ENCODE measurements around the gene CDKAL1. TPM values are rescaled to one million over a fixed set of nuclear protein-coding genes. Genes with fewer than 3 reads are reported as not detected.

The CDKAL1 gene
- total RNA-seq, 2 experiments from 2014 or later, result 20.4 TPM

- Mint-ChIP-seq H3K36me3 (ENCODE audit: low read depth) (peaks cover 45% of the 10 kb centered on the region), H3K27ac (no peak overlapping the region), H3K4me3 (no peak overlapping the region), H3K9me3 (peaks cover 11% of the 10 kb centered on the region), H3K27me3 (ENCODE audit: low read depth) (no peaks in the 10 kb centered on the region), H3K4me1 (ENCODE audit: low read depth) (no peaks in the 10 kb centered on the region)
- intact Hi-C loops (cut with micrococcal nuclease), result no loop called here
- no peak for DNase-seq
- CTCF ChIA-PET, result interaction anchor here (0.6 kb wide), 1 partner anchor 90 kb away, joined by 4 read pairs; no protein-coding TSS in a partner anchor
Measured at GRCh38 chr6:20900389-20901160, 366.3 kb downstream of the CDKAL1 start.

GRCh38 chr6:20905377-20905776 is 371.1 kb downstream of the CDKAL1 start:
- CTCF ChIA-PET, result interaction anchor here (0.6 kb wide), 2 partner anchors 213 to 219 kb away, joined by 3 read pairs; no protein-coding TSS in a partner anchor
- no peak for DNase-seq
- Mint-ChIP-seq H3K36me3 (ENCODE audit: low read depth) (peaks cover 39% of the 10 kb centered on the region), H3K4me1 (ENCODE audit: low read depth) (no peaks in the 10 kb centered on the region), H3K27ac (no peak overlapping the region), H3K4me3 (no peak overlapping the region), H3K27me3 (ENCODE audit: low read depth) (no peaks in the 10 kb centered on the region), H3K9me3 (peaks cover 11% of the 10 kb centered on the region)
- intact Hi-C loops (cut with micrococcal nuclease), result no loop called here

GRCh38 chr6:20906945-20907344 is 372.7 kb downstream of the CDKAL1 start:
- no peak overlapping the region for H3K27ac Mint-ChIP-seq
- intact Hi-C loops (cut with micrococcal nuclease), result no loop called here
- H3K4me3 Mint-ChIP-seq, result no peak overlapping the region
- CTCF ChIA-PET, result no interaction called here
- H3K27me3 Mint-ChIP-seq (ENCODE audit: low read depth), result no peaks in the 10 kb centered on the region
- peaks cover 41% of the 10 kb centered on the region for H3K36me3 Mint-ChIP-seq (ENCODE audit: low read depth)
- peaks cover 11% of the 10 kb centered on the region for H3K9me3 Mint-ChIP-seq
- DNase-seq, result no peak
- no peaks in the 10 kb centered on the region for H3K4me1 Mint-ChIP-seq (ENCODE audit: low read depth)

GRCh38 chr6:20907486-20908071 is 373.3 kb downstream of the CDKAL1 start:
- Mint-ChIP-seq H3K27ac (no peak overlapping the region), H3K4me1 (ENCODE audit: low read depth) (no peaks in the 10 kb centered on the region), H3K9me3 (peaks cover 11% of the 10 kb centered on the region), H3K4me3 (no peak overlapping the region), H3K27me3 (ENCODE audit: low read depth) (no peaks in the 10 kb centered on the region), H3K36me3 (ENCODE audit: low read depth) (peaks cover 41% of the 10 kb centered on the region)
- intact Hi-C loops (cut with micrococcal nuclease), result no loop called here
- CTCF ChIA-PET, result no interaction called here
- no peak for DNase-seq

- Mint-ChIP-seq H3K9me3 (peaks cover 15% of the 10 kb centered on the region), H3K4me1 (ENCODE audit: low read depth) (no peaks in the 10 kb centered on the region), H3K27ac (no peak overlapping the region), H3K4me3 (no peak overlapping the region), H3K36me3 (ENCODE audit: low read depth) (peaks cover 38% of the 10 kb centered on the region), H3K27me3 (ENCODE audit: low read depth) (no peaks in the 10 kb centered on the region)
- intact Hi-C loops (cut with micrococcal nuclease), result no loop called here
- CTCF ChIA-PET, result no interaction called here
- DNase-seq, result no peak
Measured at GRCh38 chr6:20909621-20910020, 375.4 kb downstream of the CDKAL1 start.

- H3K9me3 Mint-ChIP-seq, result peaks cover 30% of the 10 kb centered on the region
- CTCF ChIA-PET, result no interaction called here
- H3K27ac Mint-ChIP-seq, result no peak overlapping the region
- no peaks in the 10 kb centered on the region for H3K27me3 Mint-ChIP-seq (ENCODE audit: low read depth)
- H3K4me3 Mint-ChIP-seq, result no peak overlapping the region
- peaks cover 5% of the 10 kb centered on the region for H3K4me1 Mint-ChIP-seq (ENCODE audit: low read depth)
- intact Hi-C loops (cut with micrococcal nuclease), result no loop called here
- peaks cover 41% of the 10 kb centered on the region for H3K36me3 Mint-ChIP-seq (ENCODE audit: low read depth)
- no peak for DNase-seq
Measured at GRCh38 chr6:20911712-20912111, 377.5 kb downstream of the CDKAL1 start.

- Mint-ChIP-seq H3K27me3 (ENCODE audit: low read depth) (no peaks in the 10 kb centered on the region), H3K4me3 (no peak overlapping the region), H3K36me3 (ENCODE audit: low read depth) (peaks cover 37% of the 10 kb centered on the region), H3K4me1 (ENCODE audit: low read depth) (peaks cover 21% of the 10 kb centered on the region), H3K27ac (no peak overlapping the region), H3K9me3 (peaks cover 30% of the 10 kb centered on the region)
- intact Hi-C loops (cut with micrococcal nuclease), result no loop called here
- CTCF ChIA-PET, result no interaction called here
- DNase-seq, result no peak
Measured at GRCh38 chr6:20915156-20915555, 380.9 kb downstream of the CDKAL1 start.

GRCh38 chr6:20915626-20916025 is 381.4 kb downstream of the CDKAL1 start:
- intact Hi-C loops (cut with micrococcal nuclease), result no loop called here
- Mint-ChIP-seq H3K27me3 (ENCODE audit: low read depth) (no peaks in the 10 kb centered on the region), H3K9me3 (peaks cover 30% of the 10 kb centered on the region), H3K36me3 (ENCODE audit: low read depth) (peaks cover 37% of the 10 kb centered on the region), H3K4me1 (ENCODE audit: low read depth) (peaks cover 21% of the 10 kb centered on the region), H3K4me3 (no peak overlapping the region), H3K27ac (no peak overlapping the region)
- CTCF ChIA-PET, result no interaction called here
- no peak for DNase-seq

GRCh38 chr6:20916086-20916485 is 381.8 kb downstream of the CDKAL1 start:
- intact Hi-C loops (cut with micrococcal nuclease), result no loop called here
- CTCF ChIA-PET, result no interaction called here
- DNase-seq, result no peak
- no peaks in the 10 kb centered on the region for H3K27me3 Mint-ChIP-seq (ENCODE audit: low read depth)
- peaks cover 21% of the 10 kb centered on the region for H3K4me1 Mint-ChIP-seq (ENCODE audit: low read depth)
- no peak overlapping the region for H3K27ac Mint-ChIP-seq
- H3K4me3 Mint-ChIP-seq, result no peak overlapping the region
- H3K9me3 Mint-ChIP-seq, result peaks cover 30% of the 10 kb centered on the region
- peaks cover 37% of the 10 kb centered on the region for H3K36me3 Mint-ChIP-seq (ENCODE audit: low read depth)

- Mint-ChIP-seq H3K27ac (no peak overlapping the region), H3K4me1 (ENCODE audit: low read depth) (peaks cover 25% of the 10 kb centered on the region), H3K27me3 (ENCODE audit: low read depth) (no peaks in the 10 kb centered on the region), H3K36me3 (ENCODE audit: low read depth) (peaks cover 30% of the 10 kb centered on the region), H3K9me3 (peaks cover 19% of the 10 kb centered on the region), H3K4me3 (no peak overlapping the region)
- CTCF ChIA-PET, result no interaction called here
- intact Hi-C loops (cut with micrococcal nuclease), result no loop called here
- no peak for DNase-seq
Measured at GRCh38 chr6:20918868-20919267, 384.6 kb downstream of the CDKAL1 start.

GRCh38 chr6:20919677-20920385 is 385.6 kb downstream of the CDKAL1 start:
- no peaks in the 10 kb centered on the region for H3K27me3 Mint-ChIP-seq (ENCODE audit: low read depth)
- H3K27ac Mint-ChIP-seq, result peak overlapping the region; percentile 3
- CTCF ChIA-PET, result no interaction called here
- peaks cover 25% of the 10 kb centered on the region for H3K4me1 Mint-ChIP-seq (ENCODE audit: low read depth)
- intact Hi-C loops (cut with micrococcal nuclease), result loop anchor here (1.0 to 5.0 kb wide), 6 partner anchors 43 to 518 kb away; no protein-coding TSS in a partner anchor
- peaks cover 13% of the 10 kb centered on the region for H3K9me3 Mint-ChIP-seq
- peaks cover 28% of the 10 kb centered on the region for H3K36me3 Mint-ChIP-seq (ENCODE audit: low read depth)
- H3K4me3 Mint-ChIP-seq, result no peak overlapping the region
- peak; percentile 33 for DNase-seq

- Mint-ChIP-seq H3K4me1 (ENCODE audit: low read depth) (peaks cover 20% of the 10 kb centered on the region), H3K9me3 (no peaks in the 10 kb centered on the region), H3K36me3 (ENCODE audit: low read depth) (peaks cover 15% of the 10 kb centered on the region), H3K27ac (no peak overlapping the region), H3K4me3 (no peak overlapping the region), H3K27me3 (ENCODE audit: low read depth) (no peaks in the 10 kb centered on the region)
- no peak for DNase-seq
- intact Hi-C loops (cut with micrococcal nuclease), result loop anchor here (2.0 to 5.0 kb wide), 3 partner anchors 45 to 339 kb away; no protein-coding TSS in a partner anchor
- CTCF ChIA-PET, result no interaction called here
Measured at GRCh38 chr6:20921578-20921977, 387.3 kb downstream of the CDKAL1 start.
